ENCODE data around the gene RELT. TPM values are rescaled to one million over a fixed set of nuclear protein-coding genes. Genes with fewer than 3 reads are reported as not detected.

RELT gene
- total and polyA plus RNA-seq, 10 donors, result 13.5 to 79.8 (median 39.5) TPM

DNA sequence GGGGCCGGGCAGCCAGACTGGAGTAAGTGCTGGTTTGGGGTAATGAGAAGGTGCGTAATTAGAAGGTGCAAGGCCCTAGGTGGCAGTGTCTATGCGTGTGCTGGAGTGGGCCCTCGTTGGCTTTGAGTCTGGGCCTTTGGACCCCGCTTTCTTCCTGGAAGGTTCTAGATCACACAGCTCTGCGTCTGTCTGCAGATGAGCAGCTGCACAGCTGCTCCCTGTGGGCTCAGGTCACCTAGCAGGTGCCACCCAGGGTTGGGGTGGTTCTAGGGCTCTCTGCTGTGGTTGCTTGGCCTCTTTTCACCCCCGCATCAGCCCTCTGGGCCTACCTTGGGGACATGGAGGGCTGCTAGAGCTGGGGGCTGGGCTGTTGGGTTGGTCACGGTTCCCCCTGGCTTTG lies 10.3 kb downstream of the RELT start:
- DNase-seq, result no peak
- Histone ChIP-seq H3K9me3 (no peaks in the 10 kb centered on the region), H3K27ac (peak overlapping the region; percentile 68 to 99 (median 96)), H3K4me1 (peaks cover 70 to 100% (median 88%) of the 10 kb centered on the region in 6 donors), H3K27me3 (replicated peaks in 1 of 7) (no peaks in the 10 kb centered on the region), H3K4me3 (peak overlapping the region in 4 of 8 donors; percentile 1 to 87 (median 6)), H3K36me3 (peaks cover 0 to 34% (median 11%) of the 10 kb centered on the region in 6 donors)
- intact Hi-C loops (cut with DNase I; ENCODE audit: low total_unique reads), result no loop called here
- TF ChIP-seq POLR2AphosphoS5 (IDR thresholded peaks at IDR 0.05), result no peak
- TF ChIP-seq, protein P1, sequence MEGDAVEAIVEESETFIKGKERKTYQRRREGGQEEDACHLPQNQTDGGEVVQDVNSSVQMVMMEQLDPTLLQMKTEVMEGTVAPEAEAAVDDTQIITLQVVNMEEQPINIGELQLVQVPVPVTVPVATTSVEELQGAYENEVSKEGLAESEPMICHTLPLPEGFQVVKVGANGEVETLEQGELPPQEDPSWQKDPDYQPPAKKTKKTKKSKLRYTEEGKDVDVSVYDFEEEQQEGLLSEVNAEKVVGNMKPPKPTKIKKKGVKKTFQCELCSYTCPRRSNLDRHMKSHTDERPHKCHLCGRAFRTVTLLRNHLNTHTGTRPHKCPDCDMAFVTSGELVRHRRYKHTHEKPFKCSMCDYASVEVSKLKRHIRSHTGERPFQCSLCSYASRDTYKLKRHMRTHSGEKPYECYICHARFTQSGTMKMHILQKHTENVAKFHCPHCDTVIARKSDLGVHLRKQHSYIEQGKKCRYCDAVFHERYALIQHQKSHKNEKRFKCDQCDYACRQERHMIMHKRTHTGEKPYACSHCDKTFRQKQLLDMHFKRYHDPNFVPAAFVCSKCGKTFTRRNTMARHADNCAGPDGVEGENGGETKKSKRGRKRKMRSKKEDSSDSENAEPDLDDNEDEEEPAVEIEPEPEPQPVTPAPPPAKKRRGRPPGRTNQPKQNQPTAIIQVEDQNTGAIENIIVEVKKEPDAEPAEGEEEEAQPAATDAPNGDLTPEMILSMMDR (IDR thresholded peaks at IDR 0.05 in 8 of 11, conservative IDR thresholded peaks at IDR 0.05 in 3 of 11), result no peak
- TF ChIP-seq POLR2A (IDR thresholded peaks at IDR 0.05), result no peak
- 71 to 81% (median 74%) methylated on average over 4 to 8 of the region's 8 CpGs for WGBS, 5 donors

DNA sequence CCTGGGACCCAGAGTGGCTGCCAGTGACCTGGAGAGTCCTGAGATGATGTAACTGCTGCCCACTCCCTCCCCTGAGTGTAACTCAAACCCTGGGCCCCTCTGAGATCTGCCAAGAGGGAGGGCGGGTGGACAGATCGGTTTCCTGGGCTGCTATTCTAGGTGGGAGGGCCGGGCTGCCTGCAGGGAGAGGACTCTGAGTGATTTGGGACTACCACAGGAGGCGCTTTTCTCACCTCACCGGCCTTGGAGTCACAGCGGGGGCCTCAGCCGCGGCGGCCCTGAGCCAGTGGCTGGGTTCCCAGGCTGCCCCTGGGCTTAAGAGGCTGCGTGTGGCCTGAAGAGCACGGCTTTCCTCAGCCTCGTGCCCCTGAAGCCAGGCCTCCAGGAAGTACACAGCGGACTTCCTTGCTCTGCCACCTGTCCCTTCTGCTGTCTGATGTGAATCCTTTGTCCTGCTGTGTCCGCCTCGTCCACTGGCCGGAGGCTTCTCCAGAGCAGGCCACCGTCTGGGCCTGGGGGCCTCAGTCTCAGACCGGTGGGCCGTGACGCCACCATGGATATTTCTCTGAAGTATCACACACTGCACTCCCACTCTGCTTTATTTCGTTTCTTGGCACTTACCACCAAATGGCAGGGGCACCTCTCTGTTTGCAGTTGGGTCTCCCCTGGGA lies 11.5 kb downstream of the RELT start:
- 62 to 70% (median 67%) methylated on average over 16 to 21 of the region's 21 CpGs for WGBS, 5 donors
- H3K4me3 ChIP-seq, result peak overlapping the region in 1 of 8 donors; percentile 87
- H3K36me3 ChIP-seq, result peaks cover 0 to 41% (median 23%) of the 10 kb centered on the region in 6 donors
- intact Hi-C loops (cut with DNase I; ENCODE audit: low total_unique reads), result no loop called here
- H3K9me3 ChIP-seq, result no peaks in the 10 kb centered on the region
- no peak for DNase-seq
- peak overlapping the region; percentile 57 to 99 (median 96) for H3K27ac ChIP-seq
- peaks cover 60 to 100% (median 80%) of the 10 kb centered on the region in 6 donors for H3K4me1 ChIP-seq
- peak in 1 of 3 donors; percentile 11 for TF ChIP-seq POLR2AphosphoS5 (IDR thresholded peaks at IDR 0.05)
- TF ChIP-seq, protein P1 (IDR thresholded peaks at IDR 0.05 in 8 of 11, conservative IDR thresholded peaks at IDR 0.05 in 3 of 11), result no peak
- no peaks in the 10 kb centered on the region for H3K27me3 ChIP-seq (replicated peaks in 1 of 7)

DNA sequence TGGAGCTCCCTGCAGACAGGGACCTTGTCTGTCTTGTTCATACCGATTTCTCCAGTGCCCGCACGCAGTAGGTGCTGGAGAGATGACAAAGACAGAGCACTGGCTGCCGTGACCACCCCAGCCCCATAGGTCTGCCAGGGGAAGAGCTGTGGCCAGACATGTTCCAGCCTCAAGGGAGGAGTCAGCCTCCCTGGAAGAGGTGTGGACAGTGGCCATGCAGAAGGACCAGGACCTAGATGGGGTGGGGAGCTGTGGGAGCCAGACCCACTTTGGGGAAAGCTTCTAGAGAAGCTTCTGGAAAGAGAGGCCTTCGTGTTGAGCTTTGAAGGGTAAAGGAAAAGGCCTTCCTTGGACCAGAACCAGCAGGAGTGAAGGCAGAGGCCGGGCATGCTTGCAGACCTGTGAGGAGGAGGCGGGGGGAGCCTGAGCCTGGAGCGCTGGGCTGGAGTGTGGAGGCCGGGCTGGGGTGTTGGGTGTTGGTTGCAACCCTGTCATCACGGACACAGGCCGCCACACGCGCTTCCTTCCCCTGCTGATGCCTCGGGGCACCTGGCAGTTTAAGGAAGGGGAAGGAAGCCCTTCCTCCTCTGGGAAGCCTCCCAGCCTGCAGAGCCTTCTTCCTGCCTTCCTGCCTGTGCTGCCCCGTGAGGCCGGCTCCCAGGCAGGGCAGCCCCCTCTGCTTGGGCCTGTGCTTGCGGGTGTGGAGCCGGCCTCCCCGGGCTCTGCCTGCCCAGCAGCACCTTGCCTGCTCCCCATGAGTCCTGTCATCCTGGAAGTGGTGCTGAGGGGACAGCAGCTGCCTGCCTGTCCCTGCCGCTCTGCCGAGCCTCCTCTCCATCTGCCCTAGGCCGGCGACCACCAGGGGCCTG lies 12.3 kb downstream of the RELT start:
- 39 to 68% (median 45%) methylated on average over 14 to 23 of the region's 23 CpGs for WGBS, 5 donors

More for the DNA sequence above, 12.3 kb downstream of the RELT start:
- H3K9me3 ChIP-seq, result no peaks in the 10 kb centered on the region
- peak overlapping the region; percentile 57 to 99 (median 96) for H3K27ac ChIP-seq
- H3K4me3 ChIP-seq, result peak overlapping the region in 2 of 8 donors; percentile 20 to 87
- TF ChIP-seq POLR2A (IDR thresholded peaks at IDR 0.05), result no peak
- TF ChIP-seq, protein P1 (IDR thresholded peaks at IDR 0.05 in 8 of 11, conservative IDR thresholded peaks at IDR 0.05 in 3 of 11), result no peak
- TF ChIP-seq POLR2AphosphoS5 (IDR thresholded peaks at IDR 0.05), result peak; percentile 69 to 78 (median 74)
- DNase-seq, result peak; percentile 94
- no peaks in the 10 kb centered on the region for H3K27me3 ChIP-seq (replicated peaks in 1 of 7)
- H3K4me1 ChIP-seq, result peaks cover 52 to 100% (median 79%) of the 10 kb centered on the region in 6 donors
- H3K36me3 ChIP-seq, result peaks cover 0 to 48% (median 24%) of the 10 kb centered on the region in 6 donors
- intact Hi-C loops (cut with DNase I; ENCODE audit: low total_unique reads), result no loop called here

Data from spleen (tissue), 11 donors.